Lower leg skin (tissue), 3 donors: ENCODE data around the gene FBRSL1.

Experiments used
- CTCF ChIP-seq, 3 donors: fragments of 450-650 bp; IDR thresholded peaks; one replicate each; pipeline ENCODE4 v1.5.1; 2016; ENCODE audit warnings: antibody characterized with exemption in 3 of 3, mild to moderate bottlenecking in 3 of 3, moderate library complexity in 2 of 3
- POLR2A ChIP-seq, 2 donors: fragments of 450-650 bp; IDR thresholded peaks; one replicate each; pipeline ENCODE4 v1.6.1; 2016 to 2017; ENCODE audit warnings: antibody characterized with exemption in 2 of 2, mild to moderate bottlenecking in 1 of 2, moderate library complexity in 1 of 2

GRCh38 chr12:132497514-132498405 lies 7.8 kb downstream of the FBRSL1 start:
- TF ChIP-seq CTCF (IDR thresholded peaks at IDR 0.05) = no peak
- TF ChIP-seq POLR2A (IDR thresholded peaks at IDR 0.05) = no peak
